Stimulated activated CD4-positive, alpha-beta T cell treated with anti-CD3 and anti-CD28 coated beads, Interleukin-15, amount 100 ng/mL, for 24 hours (primary cell): ENCODE measurements around the gene LENG8.
A peak's percentile ranks its signal among the peaks of the same experiment; 100 is the strongest.

ENCODE experiments used
- DNase-seq: peaks from one replicate; pipeline ENCODE4 v3.0.0-alpha.2; 2020

LENG8 gene

GRCh38 chr19:54424201-54424600 lies 24.8 kb upstream of the LENG8 start:
- no peak for DNase-seq

- no peak for DNase-seq
Measured at GRCh38 chr19:54424660-54425381, 24.2 kb upstream of the LENG8 start.

GRCh38 chr19:54425382-54425723 lies 23.6 kb upstream of the LENG8 start:
- DNase-seq, result no peak

- no peak for DNase-seq
Measured at GRCh38 chr19:54426291-54426931, 22.6 kb upstream of the LENG8 start.

- no peak for DNase-seq
Measured at GRCh38 chr19:54427586-54427985, 21.4 kb upstream of the LENG8 start.

- no peak for DNase-seq
Measured at GRCh38 chr19:54428323-54429175, 20.4 kb upstream of the LENG8 start.

- no peak for DNase-seq
Measured at GRCh38 chr19:54429176-54429495, 19.9 kb upstream of the LENG8 start.

GRCh38 chr19:54429545-54430227 lies 19.3 kb upstream of the LENG8 start:
- DNase-seq, result no peak

GRCh38 chr19:54430306-54431254 lies 18.4 kb upstream of the LENG8 start:
- peak; percentile 65 for DNase-seq

- no peak for DNase-seq
Measured at GRCh38 chr19:54431255-54431838, 17.7 kb upstream of the LENG8 start.

GRCh38 chr19:54432144-54432738 lies 16.8 kb upstream of the LENG8 start:
- DNase-seq, result no peak

GRCh38 chr19:54433697-54434096 lies 15.3 kb upstream of the LENG8 start:
- no peak for DNase-seq

GRCh38 chr19:54434112-54434872 lies 14.7 kb upstream of the LENG8 start:
- DNase-seq, result no peak

GRCh38 chr19:54434873-54435214 lies 14.2 kb upstream of the LENG8 start:
- no peak for DNase-seq

GRCh38 chr19:54435551-54436016 lies 13.4 kb upstream of the LENG8 start:
- no peak for DNase-seq

GRCh38 chr19:54436031-54436523 lies 12.9 kb upstream of the LENG8 start:
- no peak for DNase-seq

- no peak for DNase-seq
Measured at GRCh38 chr19:54436628-54437252, 12.3 kb upstream of the LENG8 start.

- DNase-seq, result peak; percentile 56
Measured at GRCh38 chr19:54439174-54439851, 9.7 kb upstream of the LENG8 start.

GRCh38 chr19:54440641-54441040 lies 8.4 kb upstream of the LENG8 start:
- no peak for DNase-seq
